GM21360 (cell line): ENCODE measurements around the gene CENPV.
"Not testable (repeated sequence)": the region's sequence is repeated elsewhere in the genome, so short reads cannot be mapped to it uniquely, and the experiment has no call there.

Source experiments
- ATAC-seq: cut with Tn5 transposase; IDR thresholded peaks from one replicate; pipeline ENCODE4 v1.9.1; 2021; ENCODE audit warnings: mild to moderate bottlenecking, moderate library complexity; ENCODE audit not compliant: unreplicated experiment

CENPV gene

GRCh38 chr17:16353317-16354174 lies at the start of gene CENPV:
TSS of gene CENPV (minus strand) at chr17:16353469. CDS start at chr17:16353436, 33 bp downstream.
- peak; percentile 61 for ATAC-seq

- peak; percentile 84 for ATAC-seq
Measured at GRCh38 chr17:16398270-16399267, 45.3 kb upstream of the CENPV start.

GRCh38 chr17:16396693-16397092 lies 43.4 kb upstream of the CENPV start:
- ATAC-seq: not testable (repeated sequence)

GRCh38 chr17:16395887-16396286 lies 42.6 kb upstream of the CENPV start:
- ATAC-seq: not testable (repeated sequence)

GRCh38 chr17:16392491-16392890 lies 39.2 kb upstream of the CENPV start:
- ATAC-seq: not testable (repeated sequence)

- ATAC-seq: no peak
Measured at GRCh38 chr17:16391451-16391850, 38.2 kb upstream of the CENPV start.

GRCh38 chr17:16386126-16386507 lies 32.8 kb upstream of the CENPV start:
- ATAC-seq: not testable (repeated sequence)

GRCh38 chr17:16384557-16384956 lies 31.3 kb upstream of the CENPV start:
- no peak for ATAC-seq

- ATAC-seq: no peak
Measured at GRCh38 chr17:16383772-16384287, 30.6 kb upstream of the CENPV start.

GRCh38 chr17:16383216-16383615 lies 29.9 kb upstream of the CENPV start:
- ATAC-seq: no peak

GRCh38 chr17:16381496-16381820 lies 28.2 kb upstream of the CENPV start:
- ATAC-seq: no peak

- peak; percentile 88 for ATAC-seq
Measured at GRCh38 chr17:16380640-16381495, 27.6 kb upstream of the CENPV start, which contains the start of gene UBB. TSS of gene UBB (plus strand) at chr17:16381091. CDS start at chr17:16381908, 817 bp downstream.

- ATAC-seq: no peak
Measured at GRCh38 chr17:16379654-16380053, 26.4 kb upstream of the CENPV start.

- ATAC-seq: no peak
Measured at GRCh38 chr17:16378636-16379282, 25.5 kb upstream of the CENPV start.

GRCh38 chr17:16377941-16378341 lies 24.7 kb upstream of the CENPV start:
- no peak for ATAC-seq

GRCh38 chr17:16374146-16374938 lies 21.1 kb upstream of the CENPV start:
- no peak for ATAC-seq

- no peak for ATAC-seq
Measured at GRCh38 chr17:16371742-16372141, 18.5 kb upstream of the CENPV start.

- ATAC-seq: no peak
Measured at GRCh38 chr17:16364625-16365024, 11.4 kb upstream of the CENPV start.
